ENCODE data around the gene PLEKHB2. TPM values are rescaled to one million over a fixed set of nuclear protein-coding genes. Genes with fewer than 3 reads are reported as not detected.
"Not testable (repeated sequence)": the region's sequence is repeated elsewhere in the genome, so short reads cannot be mapped to it uniquely, and the experiment has no call there.

Gene PLEKHB2
- total and polyA plus RNA-seq, 7 donors = 28.8 to 160 (median 39.6) TPM

GRCh38 chr2:131154071-131154531 is 49.0 kb downstream of the PLEKHB2 start:
- no peak for TF ChIP-seq POLR2A (IDR thresholded peaks at IDR 0.05)
- TF ChIP-seq CTCF (IDR thresholded peaks at IDR 0.05) = peak; percentile 45 to 79 (median 70)
- TF ChIP-seq EP300 (IDR thresholded peaks at IDR 0.05) = no peak
- TF ChIP-seq POLR2AphosphoS5 (IDR thresholded peaks at IDR 0.05) = no peak
- DNase-seq = no peak
- Histone ChIP-seq H3K4me3 (no peak overlapping the region), H3K9me3 (no peaks in the 10 kb centered on the region), H3K27ac (no peak overlapping the region), H3K4me1 (no peaks in the 10 kb centered on the region), H3K36me3 (peaks cover 0 to 16% (median 3%) of the 10 kb centered on the region in 4 donors), H3K27me3 (no peaks in the 10 kb centered on the region)
- 21 to 28% methylated on average over 10 of the region's 10 CpGs for WGBS, 2 donors
- intact Hi-C loops (cut with DNase I) = no loop called here

- Histone ChIP-seq H3K27ac (no peak overlapping the region), H3K27me3 (no peaks in the 10 kb centered on the region), H3K4me1 (no peaks in the 10 kb centered on the region), H3K9me3 (no peaks in the 10 kb centered on the region), H3K4me3 (no peak overlapping the region), H3K36me3 (peaks cover 0 to 12% (median 3%) of the 10 kb centered on the region in 4 donors)
- TF ChIP-seq EP300 (IDR thresholded peaks at IDR 0.05) (no peak), CTCF (IDR thresholded peaks at IDR 0.05) (no peak), POLR2A (IDR thresholded peaks at IDR 0.05) (no peak), POLR2AphosphoS5 (IDR thresholded peaks at IDR 0.05) (no peak)
- 83 to 92% methylated on average over 23 of the region's 23 CpGs for WGBS, 2 donors
- no peak for DNase-seq
- intact Hi-C loops (cut with DNase I) = no loop called here
Observed at GRCh38 chr2:131154647-131155046, 49.5 kb downstream of the PLEKHB2 start.

GRCh38 chr2:131155208-131155855 is 50.2 kb downstream of the PLEKHB2 start:
- WGBS, 2 donors = 96% methylated on average over 46 of the region's 46 CpGs
- Histone ChIP-seq H3K9me3 (no peaks in the 10 kb centered on the region), H3K4me3 (no peak overlapping the region), H3K27me3 (no peaks in the 10 kb centered on the region), H3K27ac (no peak overlapping the region), H3K36me3 (peaks cover 0 to 7% (median 2%) of the 10 kb centered on the region in 4 donors), H3K4me1 (no peaks in the 10 kb centered on the region)
- intact Hi-C loops (cut with DNase I) = no loop called here
- TF ChIP-seq EP300 (IDR thresholded peaks at IDR 0.05) (no peak), POLR2A (IDR thresholded peaks at IDR 0.05) (no peak), POLR2AphosphoS5 (IDR thresholded peaks at IDR 0.05) (no peak), CTCF (IDR thresholded peaks at IDR 0.05) (no peak)
- DNase-seq = no peak

GRCh38 chr2:131156452-131157149 is 51.5 kb downstream of the PLEKHB2 start:
- DNase-seq = no peak
- Histone ChIP-seq H3K4me1 (no peaks in the 10 kb centered on the region), H3K27me3 (no peaks in the 10 kb centered on the region), H3K27ac (no peak overlapping the region), H3K9me3 (no peaks in the 10 kb centered on the region), H3K4me3 (no peak overlapping the region), H3K36me3 (no peaks in the 10 kb centered on the region)
- no peak for TF ChIP-seq CTCF (IDR thresholded peaks at IDR 0.05)
- no peak for TF ChIP-seq POLR2AphosphoS5 (IDR thresholded peaks at IDR 0.05)
- no peak for TF ChIP-seq POLR2A (IDR thresholded peaks at IDR 0.05)
- TF ChIP-seq EP300 (IDR thresholded peaks at IDR 0.05) = no peak
- WGBS, 2 donors = 72 to 76% methylated on average over 12 of the region's 12 CpGs
- intact Hi-C loops (cut with DNase I) = no loop called here

- H3K4me1 ChIP-seq; intact Hi-C loops (cut with DNase I); H3K27me3 ChIP-seq; H3K9me3 ChIP-seq; H3K4me3 ChIP-seq; DNase-seq; H3K27ac ChIP-seq; H3K36me3 ChIP-seq: not testable (repeated sequence)
- 94% methylated on average over 5 of the region's 5 CpGs for WGBS, 2 donors
Observed at GRCh38 chr2:131165562-131165961, 60.4 kb downstream of the PLEKHB2 start.

All from sigmoid colon (tissue), 7 donors.